ENCODE measurements around the gene PID1.

GRCh38 chr2:229179628-229180027 is 91.5 kb downstream of the PID1 start:
- TF ChIP-seq CTCF (IDR thresholded peaks at IDR 0.05): no peak
- TF ChIP-seq POLR2AphosphoS5 (IDR thresholded peaks at IDR 0.05; ENCODE audit: insufficient read depth in 1 of 2, low read depth in 1 of 2): no peak
- TF ChIP-seq POLR2A (IDR thresholded peaks at IDR 0.05): no peak
